Activated T-helper 1 cell treated with Interleukin-2 at 50 U/mL for 16 hours (primary cell): ENCODE data around the gene VPS13D.

Experiments used
- DNase-seq: peaks from one replicate; pipeline ENCODE4 v3.0.0-alpha.2; 2020; ENCODE audit warnings: low read depth

Gene VPS13D

GRCh38 chr1:12407050-12407961 lies 177.5 kb downstream of the VPS13D start:
- DNase-seq, result no peak

- no peak for DNase-seq
These were observed 178.2 kb downstream of the VPS13D start for GRCh38 chr1:12407962-12408454.

GRCh38 chr1:12408662-12409061 lies 178.8 kb downstream of the VPS13D start:
- DNase-seq, result no peak

- no peak for DNase-seq
These were observed 179.9 kb downstream of the VPS13D start for GRCh38 chr1:12409681-12410080.

- DNase-seq, result no peak
These were observed 180.5 kb downstream of the VPS13D start for GRCh38 chr1:12410351-12410750.

GRCh38 chr1:12411098-12411497 lies 181.3 kb downstream of the VPS13D start:
- no peak for DNase-seq

GRCh38 chr1:12411747-12412146 lies 181.9 kb downstream of the VPS13D start:
- DNase-seq, result no peak

GRCh38 chr1:12412439-12412838 lies 182.6 kb downstream of the VPS13D start:
- no peak for DNase-seq

GRCh38 chr1:12413664-12414410 lies 184.0 kb downstream of the VPS13D start:
- no peak for DNase-seq

GRCh38 chr1:12414444-12415018 lies 184.7 kb downstream of the VPS13D start:
- no peak for DNase-seq

GRCh38 chr1:12415038-12415466 lies 185.2 kb downstream of the VPS13D start:
- DNase-seq, result no peak

- no peak for DNase-seq
These were observed 186.3 kb downstream of the VPS13D start for GRCh38 chr1:12416101-12416500.

- no peak for DNase-seq
These were observed 186.9 kb downstream of the VPS13D start for GRCh38 chr1:12416744-12417143.

GRCh38 chr1:12417389-12417788 lies 187.6 kb downstream of the VPS13D start:
- DNase-seq, result no peak

GRCh38 chr1:12420171-12420570 lies 190.3 kb downstream of the VPS13D start:
- no peak for DNase-seq

GRCh38 chr1:12422488-12422887 lies 192.7 kb downstream of the VPS13D start:
- DNase-seq, result no peak

- no peak for DNase-seq
These were observed 194.3 kb downstream of the VPS13D start for GRCh38 chr1:12424087-12424529.

- no peak for DNase-seq
These were observed 195.0 kb downstream of the VPS13D start for GRCh38 chr1:12424793-12425192.

GRCh38 chr1:12426030-12426429 lies 196.2 kb downstream of the VPS13D start:
- no peak for DNase-seq

- no peak for DNase-seq
These were observed 198.5 kb downstream of the VPS13D start for GRCh38 chr1:12428334-12428733.

- no peak for DNase-seq
These were observed 200.7 kb downstream of the VPS13D start for GRCh38 chr1:12430525-12430924.

GRCh38 chr1:12432897-12433296 lies 203.1 kb downstream of the VPS13D start:
- DNase-seq, result no peak
